Hair follicular keratinocyte (primary cell): ENCODE measurements around the gene ING5. TPM values are rescaled to one million over a fixed set of nuclear protein-coding genes. Genes with fewer than 3 reads are reported as not detected.

ENCODE experiments used
- total RNA-seq: library from RNA; depleted of rRNA; stranded (reverse); fragments of >200 nt; gene quantifications from 2 replicates; pipeline ENCODE4 v1.2.3, GENCODE V29; 2015

ING5 gene
- total RNA-seq: 9.8 and 18.5 TPM in 2 replicates

GRCh38 chr2:241701399-241702154 lies at the start of gene ING5:
Gene ING5 (plus strand): TSS chr2:241702039. CDS start chr2:241702066, 27 bp downstream.

GRCh38 chr2:241686650-241687425 lies 15.0 kb upstream of the ING5 start, which contains the start of gene DTYMK:
Gene DTYMK (minus strand): TSS chr2:241686815. CDS start chr2:241686783, 32 bp downstream.

DNA sequence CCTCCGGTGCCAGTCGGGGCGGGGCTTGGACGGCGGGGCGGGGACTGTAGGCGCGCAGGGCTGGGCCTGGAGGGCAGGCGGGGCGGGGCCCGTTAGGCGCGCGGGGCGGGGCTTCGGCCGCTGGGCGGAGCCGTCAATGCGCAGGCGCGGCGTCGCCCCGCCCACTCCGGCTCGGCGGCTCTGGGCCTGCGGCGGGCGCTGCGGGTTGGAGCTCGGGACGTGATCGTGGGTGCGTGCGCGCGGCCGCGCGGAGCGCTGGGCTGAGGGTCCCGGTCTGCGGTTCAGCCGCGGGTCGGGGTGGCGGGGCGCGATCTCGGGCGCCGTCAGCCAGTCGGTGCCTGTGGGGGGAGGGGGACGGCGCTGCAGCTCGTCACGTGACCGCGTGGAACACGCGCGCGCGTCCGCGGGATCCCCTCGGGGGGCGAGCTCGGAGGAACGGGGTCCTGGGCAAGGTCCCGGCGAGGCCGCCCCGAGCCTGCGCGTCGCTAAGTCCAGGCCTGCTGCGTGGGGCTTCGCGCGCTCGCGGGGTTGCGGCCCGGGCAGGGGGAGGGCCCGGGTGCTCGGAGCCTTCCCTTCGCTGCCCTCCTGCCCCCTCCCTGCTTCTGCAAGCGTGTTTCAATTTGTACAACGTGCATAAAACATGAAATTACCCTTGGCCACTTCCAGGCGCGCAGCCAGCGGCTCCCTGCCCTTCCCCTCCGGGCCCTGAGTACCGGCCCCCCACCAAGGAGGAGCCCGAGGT lies 32.8 kb downstream of the ING5 start, which contains the start of gene D2HGDH:
Gene D2HGDH (plus strand): TSS at position 164 of the 742 bp plus-strand sequence. CDS start 595 bp downstream, outside the sequence.

GRCh38 chr2:241776336-241777169 lies 74.7 kb downstream of the ING5 start, which contains the start of gene GAL3ST2:
Gene GAL3ST2 (plus strand): TSS chr2:241776822. CDS start chr2:241776956, 134 bp downstream.

Other genes starting within 250 kb of the ING5 start
- 145 and 163 TPM in 2 replicates for gene STK25, start 193.5 kb upstream of the ING5 start, total RNA-seq
- gene BOK, start 143.3 kb upstream of the ING5 start, total RNA-seq: 36.3 and 41.2 TPM in 2 replicates
- 52.6 and 67.6 TPM in 2 replicates for gene THAP4, start 64.9 kb upstream of the ING5 start, total RNA-seq
- 58.7 and 61.1 TPM in 2 replicates for gene ATG4B, start 64.3 kb upstream of the ING5 start, total RNA-seq
- 37.5 and 82.9 TPM in 2 replicates for gene DTYMK, start 15.2 kb upstream of the ING5 start, total RNA-seq
- gene D2HGDH, start 32.6 kb downstream of the ING5 start, total RNA-seq: 8.9 and 11.6 TPM in 2 replicates
- not detected in 2 replicates for gene GAL3ST2, start 74.8 kb downstream of the ING5 start, total RNA-seq
- gene NEU4, start 107.2 kb downstream of the ING5 start, total RNA-seq: not detected in 2 replicates
- gene PDCD1, start 156.9 kb downstream of the ING5 start, total RNA-seq: not detected in 2 replicates
- not detected in 2 replicates for gene RTP5, start 167.7 kb downstream of the ING5 start, total RNA-seq